Left lung (tissue), 10 donors: ENCODE results near the gene CCNH. TPM values are rescaled to one million over a fixed set of nuclear protein-coding genes. Genes with fewer than 3 reads are reported as not detected.

Source experiments
- ATAC-seq: fragments of 200-7000 bp; cut with Tn5 transposase; one replicate; pipeline ENCODE4 v1.9.1; 2020; ENCODE audit warnings: moderate library complexity
- DNase-seq, 4 donors: peaks; one replicate each; pipeline ENCODE4 v3.0.0-alpha.2; 2013 to 2020
- H3K27ac ChIP-seq, 2 donors: fragments of 200-600 bp; sonication (generic) in 1 of 2; one replicate each; pipeline versions ENCODE4 v1.5.0 to v1.8.0; 2020 to 2021
- H3K27me3 ChIP-seq, 2 donors: fragments of 200-600 bp; sonication (generic) in 1 of 2; one replicate each; pipeline versions ENCODE4 v1.5.0 to v1.8.0; 2020 to 2021
- H3K36me3 ChIP-seq, 2 donors: fragments of 200-600 bp; sonication (generic) in 1 of 2; one replicate each; pipeline versions ENCODE4 v1.5.0 to v1.8.0; 2020 to 2021
- H3K4me1 ChIP-seq, 2 donors: fragments of 200-600 bp; one replicate each; pipeline ENCODE4 v1.8.0; 2021
- H3K4me3 ChIP-seq, 2 donors: fragments of 200-600 bp; sonication (generic) in 1 of 2; one replicate each; pipeline versions ENCODE4 v1.5.0 to v1.8.0; 2020 to 2021; ENCODE audit warnings: mild to moderate bottlenecking in 1 of 2
- H3K9me3 ChIP-seq, 2 donors: fragments of 200-600 bp; sonication (generic) in 1 of 2; one replicate each; pipeline versions ENCODE4 v1.5.0 to v1.8.0; 2020 to 2021
- CTCF ChIP-seq, 2 donors: fragments of 200-600 bp; sonication (generic) in 1 of 2; IDR thresholded peaks; one replicate each; pipeline versions ENCODE4 v1.5.0 to v1.8.0; 2021; ENCODE audit warnings: antibody characterized with exemption in 2 of 2
- intact Hi-C, 2 donors: fragments of 100-400 bp; cut with DNase I; formaldehyde crosslinking; loops; one replicate each; pipeline versions ENCODE4 v1.11.2 to v1.14.2; 2022
- polyA plus RNA-seq, 6 donors: library from polyadenylated mRNA; unstranded; fragments of 120-200 nt; gene quantifications; one replicate each; pipeline ENCODE4 v1.2.1, GENCODE V29; 2013; ENCODE audit not compliant: insufficient read length in 6 of 6
- total RNA-seq, 2 donors: library from RNA; stranded (reverse); fragmentation: NEBNext Ultra II Directional; extraction: Animal tissue kit (Norgen Biotek cat#: 25700); gene quantifications; one replicate each; pipeline ENCODE4 v1.2.1, GENCODE V29; 2021
- donor health status: DM: no; HTN: yes; CAD: no.
- donor health status: DM: no; HTN: no; CAD: no.

CCNH gene
- total and polyA plus RNA-seq, 8 donors = 31.9 to 59.2 (median 49.1) TPM

GRCh38 chr5:87433945-87434344, 21.2 kb upstream of the CCNH start:
- no peaks in the 10 kb centered on the region for H3K9me3 ChIP-seq
- DNase-seq (no peak), ATAC-seq (no peak)
- no peaks in the 10 kb centered on the region for H3K4me1 ChIP-seq
- H3K27ac ChIP-seq = no peak overlapping the region
- no peak for TF ChIP-seq CTCF (IDR thresholded peaks at IDR 0.05)
- H3K27me3 ChIP-seq = no peaks in the 10 kb centered on the region
- intact Hi-C loops = no loop called here
- no peaks in the 10 kb centered on the region for H3K36me3 ChIP-seq
- H3K4me3 ChIP-seq = no peak overlapping the region

GRCh38 chr5:87432460-87432859, 19.7 kb upstream of the CCNH start:
- no peaks in the 10 kb centered on the region for H3K27me3 ChIP-seq
- no peak overlapping the region for H3K27ac ChIP-seq
- H3K36me3 ChIP-seq = no peaks in the 10 kb centered on the region
- no peak overlapping the region for H3K4me3 ChIP-seq
- TF ChIP-seq CTCF (IDR thresholded peaks at IDR 0.05) = no peak
- no peaks in the 10 kb centered on the region for H3K9me3 ChIP-seq
- DNase-seq (no peak), ATAC-seq (no peak)
- intact Hi-C loops = no loop called here
- H3K4me1 ChIP-seq = no peaks in the 10 kb centered on the region

- no peak for DNase-seq
- H3K4me1 ChIP-seq = no peaks in the 10 kb centered on the region
- H3K9me3 ChIP-seq = no peaks in the 10 kb centered on the region
- no peaks in the 10 kb centered on the region for H3K27me3 ChIP-seq
- intact Hi-C loops = no loop called here
- H3K27ac ChIP-seq = no peak overlapping the region
- H3K36me3 ChIP-seq = no peaks in the 10 kb centered on the region
- TF ChIP-seq CTCF (IDR thresholded peaks at IDR 0.05) = no peak
- ATAC-seq = no peak
- no peak overlapping the region for H3K4me3 ChIP-seq
Observed at GRCh38 chr5:87430863-87431457, 18.2 kb upstream of the CCNH start.

- intact Hi-C loops = no loop called here
- Histone ChIP-seq H3K4me1 (no peaks in the 10 kb centered on the region), H3K27me3 (no peaks in the 10 kb centered on the region), H3K4me3 (no peak overlapping the region), H3K27ac (no peak overlapping the region), H3K9me3 (no peaks in the 10 kb centered on the region), H3K36me3 (no peaks in the 10 kb centered on the region)
- DNase-seq = no peak
- no peak for TF ChIP-seq CTCF (IDR thresholded peaks at IDR 0.05)
- no peak for ATAC-seq
Observed at GRCh38 chr5:87423755-87424154, 11.0 kb upstream of the CCNH start.

- no peak overlapping the region for H3K27ac ChIP-seq
- ATAC-seq = no peak
- H3K4me3 ChIP-seq = no peak overlapping the region
- no peaks in the 10 kb centered on the region for H3K36me3 ChIP-seq
- no peaks in the 10 kb centered on the region for H3K9me3 ChIP-seq
- TF ChIP-seq CTCF (IDR thresholded peaks at IDR 0.05) = no peak
- DNase-seq = no peak
- H3K4me1 ChIP-seq = no peaks in the 10 kb centered on the region
- no peaks in the 10 kb centered on the region for H3K27me3 ChIP-seq
- intact Hi-C loops = no loop called here
Observed at GRCh38 chr5:87421307-87421706, 8.6 kb upstream of the CCNH start.
